B cell (primary cell): ENCODE data around the gene MORN4.

Experiments
- EZH2 ChIP-seq: IDR thresholded peaks from 2 replicates; pipeline ENCODE4 v1.6.1; 2012; ENCODE audit warnings: borderline replicate concordance, low read depth, mild to moderate bottlenecking, moderate library complexity, low read length; ENCODE audit not compliant: insufficient read depth, poor library complexity, severe bottlenecking
- TF ChIP-seq, protein P1 (sequence below): fragments of 200-600 bp; IDR thresholded peaks from one replicate; pipeline ENCODE4 v1.8.0; 2022; ENCODE audit warnings: antibody characterized with exemption, mild to moderate bottlenecking

- TF ChIP-seq, protein P1, sequence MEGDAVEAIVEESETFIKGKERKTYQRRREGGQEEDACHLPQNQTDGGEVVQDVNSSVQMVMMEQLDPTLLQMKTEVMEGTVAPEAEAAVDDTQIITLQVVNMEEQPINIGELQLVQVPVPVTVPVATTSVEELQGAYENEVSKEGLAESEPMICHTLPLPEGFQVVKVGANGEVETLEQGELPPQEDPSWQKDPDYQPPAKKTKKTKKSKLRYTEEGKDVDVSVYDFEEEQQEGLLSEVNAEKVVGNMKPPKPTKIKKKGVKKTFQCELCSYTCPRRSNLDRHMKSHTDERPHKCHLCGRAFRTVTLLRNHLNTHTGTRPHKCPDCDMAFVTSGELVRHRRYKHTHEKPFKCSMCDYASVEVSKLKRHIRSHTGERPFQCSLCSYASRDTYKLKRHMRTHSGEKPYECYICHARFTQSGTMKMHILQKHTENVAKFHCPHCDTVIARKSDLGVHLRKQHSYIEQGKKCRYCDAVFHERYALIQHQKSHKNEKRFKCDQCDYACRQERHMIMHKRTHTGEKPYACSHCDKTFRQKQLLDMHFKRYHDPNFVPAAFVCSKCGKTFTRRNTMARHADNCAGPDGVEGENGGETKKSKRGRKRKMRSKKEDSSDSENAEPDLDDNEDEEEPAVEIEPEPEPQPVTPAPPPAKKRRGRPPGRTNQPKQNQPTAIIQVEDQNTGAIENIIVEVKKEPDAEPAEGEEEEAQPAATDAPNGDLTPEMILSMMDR: no peak
- TF ChIP-seq EZH2: no peak
Measured at GRCh38 chr10:97611473-97611872, 21.8 kb downstream of the MORN4 start.
